Superior temporal gyrus (tissue), 1 donor: ENCODE measurements around the gene PRKN.

Experiments
- DNase-seq: peaks from one replicate; pipeline ENCODE4 v3.0.0-alpha.2; 2016; ENCODE audit errors: extremely low spot score

PRKN gene

DNA sequence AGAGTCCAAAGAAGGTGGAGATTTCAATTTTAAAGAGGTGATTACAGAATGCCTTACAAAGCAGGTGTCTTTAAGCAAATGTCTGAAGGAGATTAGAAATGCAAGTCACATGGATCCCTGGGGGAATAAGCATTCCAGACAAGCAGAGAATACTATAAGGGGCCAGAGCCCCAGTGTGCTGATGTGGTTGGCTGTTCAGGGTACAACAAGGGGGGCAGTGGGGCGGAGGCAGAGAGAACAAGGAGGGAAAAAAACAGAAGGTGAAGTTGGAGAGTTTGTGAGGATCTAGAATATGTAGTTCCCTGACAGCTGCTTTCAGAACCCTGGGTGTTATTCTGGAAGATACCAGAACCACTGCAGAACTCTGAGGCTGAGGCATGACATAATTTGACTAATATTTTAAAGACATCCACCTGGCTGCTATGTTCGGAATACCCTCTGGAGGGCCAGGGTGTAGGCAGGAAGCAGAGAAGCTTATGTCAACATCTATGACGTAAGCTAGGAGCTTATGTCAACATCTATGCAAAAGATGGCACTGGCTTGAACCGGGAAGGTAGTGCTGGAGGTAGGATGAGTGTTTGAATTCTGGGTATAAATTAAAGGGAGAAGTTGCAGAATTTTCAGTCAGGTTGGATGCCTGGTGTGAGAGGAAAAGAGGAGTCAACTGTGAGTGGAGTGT, 1177.5 kb downstream of the PRKN start:
- no peak for DNase-seq

DNA sequence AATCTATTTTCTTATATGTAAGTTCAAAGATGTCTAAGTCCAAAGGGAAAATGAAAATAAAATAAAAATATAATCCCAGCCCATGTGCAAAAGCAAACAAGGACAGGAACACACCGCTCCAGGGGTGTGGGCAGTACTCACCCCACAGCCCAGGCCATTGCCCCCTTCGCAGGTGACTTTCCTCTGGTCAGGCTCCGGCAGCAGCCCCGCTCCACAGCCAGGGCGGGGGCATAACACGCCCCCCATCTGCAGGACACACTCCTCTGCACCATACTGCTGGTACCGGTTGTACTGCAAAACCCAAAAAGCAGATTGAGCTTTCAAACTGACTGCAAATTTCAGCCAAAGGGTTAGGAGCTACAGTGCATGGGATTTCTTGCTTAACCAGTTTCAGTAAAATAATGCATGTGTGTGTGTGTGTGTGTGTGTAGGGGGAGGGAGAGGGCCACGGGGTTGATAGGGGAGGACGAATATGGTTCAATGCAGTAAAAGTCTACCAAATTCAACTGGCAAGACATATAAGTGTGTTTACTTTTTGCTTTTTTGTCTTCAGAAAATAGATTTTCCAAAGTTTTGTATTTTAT, 1178.8 kb downstream of the PRKN start:
- DNase-seq: no peak

DNA sequence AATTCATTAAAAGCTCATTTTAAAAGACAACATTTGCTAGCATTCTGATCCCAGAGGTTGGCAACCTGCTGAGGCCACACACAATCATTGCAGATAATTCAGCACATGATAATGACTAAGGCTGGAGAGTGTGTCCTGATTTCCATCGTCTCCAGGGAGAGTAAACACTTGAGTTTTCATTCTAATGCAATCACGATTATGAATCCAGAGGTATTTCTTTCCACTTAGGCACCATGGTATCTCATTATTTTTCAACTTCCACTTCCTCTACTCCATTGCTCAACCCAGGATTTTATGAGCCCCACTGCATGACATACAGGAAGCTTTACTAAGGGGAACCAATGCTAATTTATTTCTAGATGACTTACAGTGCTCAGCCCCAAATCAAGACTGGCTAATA, 1179.9 kb downstream of the PRKN start:
- DNase-seq: no peak

DNA sequence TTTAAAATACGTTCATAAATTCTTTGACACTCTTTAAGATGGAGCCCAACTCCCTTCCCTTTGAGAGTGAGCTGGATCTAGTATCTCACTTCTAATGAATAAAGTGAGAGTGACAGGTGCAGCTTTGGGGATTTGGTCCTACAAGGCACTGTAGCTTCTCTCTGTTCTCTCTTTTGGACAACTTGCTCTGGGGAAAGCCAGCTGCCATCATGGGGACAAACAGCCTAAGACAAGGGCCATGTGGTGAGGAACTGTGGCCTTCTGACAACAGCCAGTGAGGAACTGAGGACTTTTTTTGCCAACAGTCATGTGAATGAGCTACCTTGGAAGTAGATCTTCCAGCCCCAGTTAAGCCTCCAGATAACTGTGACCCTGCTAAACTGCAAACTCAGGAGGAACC, 1180.9 kb downstream of the PRKN start:
- DNase-seq: no peak

DNA sequence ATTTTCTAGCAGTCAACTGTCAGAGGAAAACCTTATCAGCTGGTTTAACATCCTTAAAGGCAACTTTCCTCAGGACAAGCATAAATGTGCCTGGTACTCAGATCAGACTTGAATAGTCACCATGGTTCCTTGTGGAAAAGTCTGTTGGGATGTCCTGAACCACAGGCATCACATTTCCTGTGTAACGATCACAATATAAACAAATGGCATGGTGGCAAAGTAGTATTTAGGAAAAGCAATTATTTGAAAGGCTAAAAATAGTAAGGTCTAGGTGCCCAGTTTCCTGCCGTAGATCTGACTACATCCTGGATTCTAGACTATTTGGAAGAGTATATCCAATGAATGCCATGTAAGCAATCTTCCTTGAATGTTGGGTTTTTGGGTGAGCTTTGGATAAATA, 1181.8 kb downstream of the PRKN start:
- no peak for DNase-seq

DNA sequence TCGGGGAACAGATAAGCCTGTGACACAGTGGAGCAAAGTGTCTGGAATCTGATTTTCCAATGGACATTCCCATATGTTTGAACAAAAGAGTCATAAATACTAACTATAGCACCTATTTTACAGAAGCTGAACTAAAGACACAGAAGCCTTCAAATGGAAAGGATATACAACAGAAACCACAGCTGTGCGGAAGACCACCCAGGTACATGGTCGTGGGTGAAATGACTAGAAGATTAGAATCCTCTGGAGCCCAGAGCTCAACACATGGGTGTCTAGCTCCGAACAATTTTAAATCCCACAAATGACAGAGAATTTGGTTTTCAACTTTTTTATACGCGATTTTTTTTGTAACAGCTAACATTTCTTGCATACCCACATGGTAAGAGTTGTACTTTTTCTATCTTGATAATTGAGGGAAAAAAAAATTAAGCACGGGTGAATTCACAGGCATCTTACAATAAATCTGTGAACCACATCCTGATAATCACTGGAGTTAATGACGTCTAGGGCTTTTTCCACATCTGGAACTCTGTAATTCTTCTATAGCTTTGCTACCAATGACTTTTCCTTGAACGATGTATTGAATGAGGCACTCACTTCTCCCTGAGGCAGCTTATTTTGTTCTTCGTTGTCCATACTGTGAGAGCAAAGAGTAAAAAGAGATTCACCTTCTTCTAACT, 1182.6 kb downstream of the PRKN start:
- DNase-seq: no peak

DNA sequence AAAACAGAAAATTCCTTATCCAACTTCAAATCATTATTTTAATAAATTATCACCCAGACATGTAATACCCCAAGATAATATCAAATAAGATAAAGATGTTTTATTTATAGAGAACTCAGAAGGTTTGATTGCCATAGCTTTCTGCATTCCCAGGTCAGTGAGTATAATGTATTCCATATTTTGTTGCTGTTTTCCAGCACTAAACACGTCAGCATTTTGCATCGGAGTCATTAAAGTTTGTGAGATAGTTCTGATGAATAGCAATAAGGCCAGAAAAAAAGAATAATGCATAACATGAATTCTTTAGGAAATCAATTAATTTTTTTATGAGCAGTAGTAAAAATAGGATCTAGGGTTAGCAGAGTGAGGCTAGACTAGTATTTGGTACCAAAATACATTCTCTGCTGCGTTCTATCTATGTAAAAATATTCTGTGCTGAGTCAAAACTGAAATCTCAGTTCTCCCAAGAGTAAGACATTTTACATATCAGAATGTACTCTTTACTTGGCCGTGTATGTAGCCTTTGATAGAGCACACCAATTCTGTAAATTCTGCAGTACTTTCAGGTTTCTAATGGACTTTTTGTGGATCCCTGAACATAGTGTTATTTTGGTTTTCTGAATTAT, 1183.8 kb downstream of the PRKN start:
- DNase-seq: no peak

DNA sequence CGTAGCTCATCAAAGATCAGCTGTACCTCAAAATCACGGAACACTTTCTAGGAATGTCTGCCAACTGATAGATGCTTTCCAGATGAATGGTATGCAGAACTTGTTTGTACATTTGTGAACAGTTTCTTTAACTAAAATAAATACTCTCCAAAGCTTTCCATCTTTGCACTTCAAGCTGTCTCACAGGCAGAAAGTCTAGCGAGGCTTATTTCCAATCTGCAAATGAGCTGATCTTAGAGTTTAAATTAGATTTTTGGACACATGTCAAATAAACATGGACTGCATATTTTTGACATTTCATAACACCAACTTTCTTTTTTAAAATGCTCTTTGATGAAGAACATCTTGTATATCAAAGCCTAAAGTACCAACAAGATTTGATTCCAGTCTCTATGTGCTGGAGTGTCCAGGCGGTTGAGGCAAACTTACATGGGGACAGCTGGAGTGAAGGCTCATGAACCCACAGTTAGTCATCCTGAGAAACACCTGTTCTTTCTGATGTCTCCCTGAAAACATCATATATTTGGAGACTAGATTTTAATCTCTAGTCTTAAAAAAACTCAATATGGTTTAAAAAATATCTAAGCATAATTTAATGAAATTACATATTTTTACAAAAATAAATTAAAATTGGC, 1185.1 kb downstream of the PRKN start:
- no peak for DNase-seq

DNA sequence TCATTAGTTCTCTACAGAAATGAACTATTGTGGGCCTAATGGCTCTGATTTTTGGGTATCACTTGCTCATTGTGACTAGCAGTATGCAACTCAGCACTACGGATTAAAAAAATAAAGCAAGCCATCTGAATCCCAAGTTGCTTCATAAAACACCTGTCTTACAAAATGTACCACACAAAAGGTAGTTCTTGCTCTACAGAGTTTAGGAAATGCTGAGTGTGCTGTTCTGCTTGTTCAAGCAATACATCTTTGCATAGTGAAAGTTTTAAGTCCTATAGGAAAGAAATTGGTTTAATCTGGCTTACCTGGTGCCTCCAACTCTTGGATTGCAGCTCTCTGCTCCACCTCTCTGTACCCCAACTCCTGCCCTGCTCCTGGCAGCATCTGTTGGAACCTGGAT, 1187.0 kb downstream of the PRKN start:
- no peak for DNase-seq

DNA sequence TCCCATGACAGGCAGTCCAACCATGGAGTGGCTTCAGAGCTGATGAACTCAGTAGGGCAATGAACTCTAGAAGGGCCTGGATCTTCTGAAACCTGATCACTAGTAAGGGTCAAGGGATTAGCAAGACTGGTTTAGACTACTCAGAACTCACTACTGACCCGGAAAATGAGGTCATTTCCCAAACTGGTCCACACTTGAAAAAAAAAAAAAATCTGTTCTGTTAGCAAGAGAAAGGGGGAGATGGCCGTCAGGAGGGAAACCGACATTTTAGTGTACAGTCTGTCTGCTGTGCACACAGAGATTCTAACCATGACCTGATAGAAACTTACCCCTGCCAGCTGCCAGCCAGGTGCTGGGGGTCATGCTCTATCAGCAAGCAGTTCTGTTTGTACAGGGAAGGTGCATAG, 1191.3 kb downstream of the PRKN start:
- no peak for DNase-seq

DNA sequence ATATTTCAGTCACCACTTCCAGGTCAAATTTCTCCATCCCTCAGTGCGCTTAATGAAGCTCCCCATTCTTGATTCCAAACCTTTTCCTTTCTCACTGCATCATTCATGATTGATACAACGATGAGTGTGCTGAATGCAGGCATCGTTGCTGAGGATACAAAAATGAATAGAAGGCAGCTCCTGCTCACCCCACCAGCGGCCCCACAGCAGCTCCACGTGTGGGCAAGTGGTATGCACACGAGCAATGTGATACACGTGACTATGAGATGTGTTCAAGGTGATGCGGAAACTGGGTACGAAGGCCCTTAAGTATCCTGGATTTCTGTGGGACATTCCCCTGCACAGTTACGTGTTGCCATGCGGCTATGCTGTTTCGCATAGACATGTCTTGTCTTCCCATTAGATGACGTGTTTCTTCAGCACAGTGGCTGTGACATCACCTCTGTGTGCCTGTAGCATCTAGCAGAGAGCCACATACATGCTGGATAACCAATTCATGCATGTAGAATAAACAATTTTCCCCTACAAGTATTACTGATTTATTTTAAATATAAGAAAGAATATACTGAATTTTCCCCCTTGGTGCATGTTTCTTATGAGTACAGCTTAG, 1193.2 kb downstream of the PRKN start:
- DNase-seq: no peak

DNA sequence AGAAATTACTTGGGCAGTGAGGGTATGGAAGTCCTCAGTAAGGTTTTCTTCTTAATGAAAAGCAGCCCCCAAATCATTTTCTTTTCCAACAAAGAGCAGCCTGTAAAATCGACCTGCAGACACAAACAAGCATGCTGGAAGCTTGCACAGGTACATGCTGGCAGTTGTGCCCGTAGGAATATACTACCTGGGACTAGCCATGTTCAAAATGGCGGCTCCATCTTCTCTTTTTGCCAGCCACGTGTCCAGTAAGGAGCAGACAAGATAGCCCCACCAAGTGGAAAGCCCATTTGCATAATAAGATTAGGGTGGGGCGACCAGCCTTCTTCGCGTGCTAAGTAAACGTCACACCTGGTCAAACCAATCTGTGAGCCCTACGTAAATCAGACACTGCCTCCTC, 1194.3 kb downstream of the PRKN start:
- no peak for DNase-seq

DNA sequence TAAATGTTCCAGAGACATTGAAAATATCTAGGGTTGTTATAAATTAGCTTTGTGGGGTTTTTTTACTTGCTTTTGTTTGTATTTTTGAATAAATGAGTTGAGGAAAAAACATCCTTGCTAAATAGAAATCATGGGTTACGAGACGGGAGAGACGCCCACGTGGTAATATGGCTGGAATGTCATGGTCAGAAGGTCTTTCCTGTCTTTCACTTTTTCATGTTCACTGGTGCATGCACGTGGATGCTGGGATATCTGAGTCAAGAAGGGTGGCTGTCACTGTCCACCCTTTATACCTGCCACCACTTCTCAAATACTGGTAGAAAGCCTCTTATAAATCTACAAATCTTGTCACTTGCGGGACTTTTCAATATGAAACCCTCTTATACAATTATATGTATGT, 1195.0 kb downstream of the PRKN start:
- DNase-seq: no peak

DNA sequence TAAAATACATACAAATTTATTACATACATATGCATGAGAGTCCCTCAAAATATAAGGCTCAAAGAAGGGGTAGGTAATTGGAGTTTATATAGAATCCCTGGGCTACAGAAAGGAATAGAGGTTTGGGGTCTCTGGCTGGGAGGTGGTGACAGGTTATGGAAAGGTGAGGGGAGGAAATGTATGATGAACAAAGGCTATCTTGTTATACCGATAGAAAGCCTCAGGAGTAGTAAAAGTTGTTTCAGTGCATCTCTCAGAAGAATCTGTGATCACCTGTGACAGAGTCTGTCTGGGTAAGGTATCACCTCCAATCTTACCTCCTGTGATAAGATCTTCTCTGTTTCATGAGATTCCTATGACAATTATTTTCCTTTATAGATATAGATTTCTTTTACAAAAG, 1200.8 kb downstream of the PRKN start:
- no peak for DNase-seq

DNA sequence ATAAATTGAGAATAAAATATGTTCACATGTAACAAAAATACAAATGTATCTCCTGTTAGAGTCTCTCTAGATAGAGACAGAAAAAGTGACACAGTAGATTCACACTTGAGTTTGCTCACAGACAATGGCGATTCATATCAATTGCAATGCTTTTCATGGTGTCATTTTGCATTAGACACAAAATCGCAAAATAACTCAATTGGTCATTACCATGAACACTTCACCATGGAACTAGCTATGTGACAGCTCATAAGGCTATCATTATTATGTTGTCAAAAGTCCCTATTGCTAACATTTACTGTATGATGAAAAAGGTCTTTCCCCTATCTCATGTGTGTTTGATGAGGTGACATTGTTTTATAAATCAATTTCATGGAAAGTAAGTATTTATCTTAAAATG, 1204.2 kb downstream of the PRKN start:
- DNase-seq: no peak

DNA sequence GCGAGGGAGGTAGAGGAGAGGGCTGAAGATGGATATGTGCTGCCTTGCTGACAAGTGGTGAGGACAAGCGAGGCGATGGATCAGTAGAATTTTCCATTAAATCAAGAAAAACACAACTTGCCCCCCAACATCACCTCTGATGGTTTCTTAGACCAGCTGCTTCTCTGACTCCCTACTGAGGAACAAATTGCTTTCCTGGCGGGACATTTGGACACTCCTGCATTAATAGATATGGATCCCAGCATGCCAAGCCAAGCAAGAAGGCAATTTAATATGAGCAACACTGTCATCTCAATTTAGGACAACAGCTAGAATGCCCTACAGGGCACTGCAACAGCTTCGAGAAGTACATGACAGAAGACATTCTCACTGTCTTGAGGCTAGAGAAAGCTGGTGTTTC, 1205.3 kb downstream of the PRKN start:
- DNase-seq: no peak

DNA sequence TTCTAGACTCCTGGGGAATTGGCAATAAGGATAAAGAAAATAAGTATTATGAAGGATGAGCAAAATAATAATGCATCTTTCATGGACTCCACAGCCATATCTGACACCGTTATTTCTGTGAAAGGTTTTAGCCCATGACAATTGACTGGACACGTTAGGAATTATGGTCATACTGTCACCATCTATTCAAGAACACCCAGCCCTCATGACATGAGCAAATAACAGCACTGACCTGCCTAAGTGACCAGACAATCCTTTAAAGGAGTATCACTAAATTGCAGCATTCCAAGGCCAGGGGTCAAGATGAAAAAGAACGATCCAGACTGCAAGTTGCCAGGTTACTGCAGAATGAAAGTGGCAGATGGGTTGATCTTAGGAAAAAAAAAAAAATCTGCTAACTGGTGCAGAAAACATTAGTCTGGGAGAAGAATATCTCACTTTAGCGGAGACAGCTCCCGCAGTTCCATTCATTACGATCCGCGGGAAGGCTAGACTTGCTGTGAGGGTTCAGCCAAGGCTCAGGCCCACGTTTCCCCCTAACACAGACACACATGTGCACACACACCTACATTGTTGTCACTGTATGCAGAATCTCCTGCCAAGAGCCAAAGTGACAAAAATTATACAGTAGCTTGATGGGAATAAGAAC, 1216.0 kb downstream of the PRKN start:
- no peak for DNase-seq

DNA sequence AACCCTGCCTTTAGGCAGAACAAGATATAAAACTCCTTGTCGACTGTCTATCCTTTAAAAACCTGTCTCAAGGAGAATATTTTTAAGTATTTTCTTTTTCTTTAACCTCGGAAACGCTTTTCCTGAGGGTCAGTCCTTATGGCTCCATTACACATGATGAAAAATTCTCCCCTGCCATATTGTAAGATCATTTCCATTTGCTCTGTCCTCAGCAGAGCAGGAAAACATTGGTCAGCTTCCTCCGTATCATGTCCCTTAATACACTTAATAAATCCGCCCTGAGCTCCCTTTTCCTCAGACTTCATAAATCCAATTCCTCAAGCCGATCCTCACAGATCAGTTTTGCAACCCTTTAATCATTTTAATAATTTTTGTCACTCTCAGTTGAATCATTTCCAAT, 1219.2 kb downstream of the PRKN start:
- no peak for DNase-seq

DNA sequence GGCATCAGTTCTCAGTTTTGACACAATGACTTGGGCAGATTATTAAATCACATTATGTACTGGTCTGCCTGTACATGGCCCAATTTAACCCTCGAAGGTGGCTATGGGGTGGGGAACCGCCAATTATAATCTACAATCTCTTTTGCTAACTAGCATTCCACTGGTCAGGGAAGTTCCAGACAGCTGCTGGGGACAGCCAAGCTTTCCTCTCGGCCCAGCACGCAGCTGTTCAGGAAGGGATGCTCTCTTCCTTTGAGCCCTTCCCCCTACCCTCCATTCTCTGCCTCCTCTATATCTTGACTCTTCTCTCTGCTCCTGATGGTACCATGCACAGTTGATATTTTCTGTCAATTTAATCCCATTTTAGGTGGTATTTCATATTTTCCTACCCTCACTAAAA, 1220.2 kb downstream of the PRKN start:
- DNase-seq: no peak

DNA sequence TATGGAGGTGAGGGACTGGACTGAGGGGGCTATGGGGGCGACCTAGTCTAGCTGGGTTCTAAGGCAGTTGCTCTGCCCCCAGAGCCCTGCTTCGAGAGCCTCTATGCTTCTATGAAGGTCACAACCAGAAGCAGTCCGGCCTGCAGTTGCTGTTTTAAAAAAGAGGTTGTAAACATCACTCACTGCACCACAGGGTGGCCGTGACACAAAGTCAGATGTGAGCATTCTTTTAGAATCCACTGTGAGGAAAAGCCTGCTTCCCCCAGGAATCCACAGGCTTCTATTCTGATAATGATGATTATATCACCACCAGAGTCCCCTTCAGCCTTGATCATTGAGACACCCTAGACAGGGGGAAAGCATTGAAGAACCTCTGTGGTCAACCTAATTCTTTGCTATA, 1224.0 kb downstream of the PRKN start:
- DNase-seq: no peak

DNA sequence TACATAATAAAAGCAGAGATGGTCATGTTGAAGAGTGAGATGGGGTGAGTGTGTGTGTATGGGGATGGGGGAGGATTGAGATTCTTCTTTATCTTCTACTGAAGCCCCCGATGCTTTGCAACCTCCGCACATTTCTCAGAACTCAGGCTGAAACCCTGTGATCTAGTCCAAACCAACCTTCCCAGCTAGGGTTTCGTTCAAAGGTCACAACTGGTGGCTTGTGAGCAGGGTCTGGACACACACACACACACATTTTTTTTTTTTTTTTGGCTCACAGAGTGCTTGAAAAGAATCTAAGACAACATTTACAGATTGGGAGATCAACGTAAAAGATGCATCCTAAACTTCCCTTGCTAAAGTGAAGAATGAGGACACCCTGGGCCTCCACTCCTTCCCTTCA, 1228.7 kb downstream of the PRKN start:
- DNase-seq: no peak

DNA sequence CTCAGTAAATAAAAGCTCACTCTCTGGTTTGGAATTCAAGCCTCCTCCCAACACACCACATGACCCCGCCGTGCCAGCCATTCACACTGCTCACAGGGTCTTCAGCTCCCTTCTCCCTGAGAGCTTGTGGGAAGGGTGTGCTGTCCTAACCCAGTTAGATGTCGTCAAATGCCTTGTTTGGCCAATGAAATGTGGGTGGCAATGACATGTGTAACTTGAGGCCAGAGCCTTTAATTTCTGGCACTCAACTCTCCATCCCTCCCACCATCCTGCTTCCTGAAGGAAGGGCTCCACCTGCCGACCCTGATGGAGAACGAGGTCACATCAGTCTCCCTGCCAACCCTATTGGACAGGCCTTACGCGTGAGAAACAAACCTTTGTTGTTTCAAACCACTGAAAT, 1229.2 kb downstream of the PRKN start:
- DNase-seq: no peak
